Keratinocyte (primary cell): ENCODE measurements around the gene CLBA1.

Experiments
- CTCF ChIP-seq, 3 experiments: IDR thresholded peaks in 1 of 3; conservative IDR thresholded peaks in 1 of 3; optimal IDR thresholded peaks in 1 of 3; 2 replicates in 2 of 3; 3 replicates in 1 of 3; pipeline versions ENCODE3 to v1.5.1; 2011; ENCODE audit warnings: low read length in 3 of 3, mild to moderate bottlenecking in 3 of 3, moderate library complexity in 2 of 3, control low read depth in 1 of 3, inconsistent platforms in 1 of 3; ENCODE audit not compliant: insufficient read depth in 2 of 3; ENCODE audit errors: extremely low read depth in 1 of 3
- EZH2 ChIP-seq: IDR thresholded peaks from one replicate; pipeline ENCODE4 v1.6.1; 2012; ENCODE audit warnings: inconsistent platforms, mild to moderate bottlenecking, low read length, moderate library complexity

DNA sequence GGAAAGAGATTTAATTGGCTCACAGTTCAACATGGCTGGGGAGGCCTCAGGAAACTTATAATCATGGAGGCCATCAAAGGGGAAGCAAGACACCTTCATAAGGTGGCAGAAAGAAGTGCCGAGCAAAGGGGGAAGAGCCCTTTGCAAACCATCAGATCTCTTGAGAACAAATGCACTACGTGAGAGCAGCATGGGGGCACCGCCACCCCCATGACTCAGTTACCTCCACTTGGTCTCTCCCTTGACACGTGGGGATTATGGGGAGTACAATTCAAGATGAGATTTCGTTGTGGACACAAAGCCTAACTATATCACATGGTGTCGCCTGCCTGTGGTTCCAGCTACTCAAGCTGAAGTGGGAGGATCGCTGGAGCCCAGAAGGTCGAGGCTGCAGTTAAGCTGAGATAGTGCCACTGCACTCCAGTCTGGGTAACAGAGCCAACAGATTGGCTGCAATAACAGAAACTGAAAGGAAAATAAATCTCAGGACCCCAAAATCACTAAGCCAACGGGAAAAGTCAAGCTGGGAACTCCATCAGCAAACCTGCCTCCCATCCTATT is 45.3 kb downstream of the CLBA1 start:
- TF ChIP-seq CTCF (optimal IDR thresholded peaks at IDR 0.05 in 1 of 3, IDR thresholded peaks at IDR 0.05 in 1 of 3, conservative IDR thresholded peaks at IDR 0.05 in 1 of 3; ENCODE audit: extremely low read depth in 1 of 3, insufficient read depth in 2 of 3, low read length in 3 of 3): no peak
- TF ChIP-seq EZH2: no peak
